ENCODE results near the gene ZCWPW1.
"Not testable (repeated sequence)": the region's sequence is repeated elsewhere in the genome, so short reads cannot be mapped to it uniquely, and the experiment has no call there.

The ZCWPW1 gene

GRCh38 chr7:100398239-100398638, 30.3 kb downstream of the ZCWPW1 start:
- DNase-seq: no peak

GRCh38 chr7:100397315-100398081, 31.0 kb downstream of the ZCWPW1 start:
- no peak for DNase-seq

- DNase-seq: no peak
Observed at GRCh38 chr7:100396421-100396982, 32.0 kb downstream of the ZCWPW1 start.

GRCh38 chr7:100394077-100394476, 34.4 kb downstream of the ZCWPW1 start:
- no peak for DNase-seq

GRCh38 chr7:100393233-100393905, 35.1 kb downstream of the ZCWPW1 start:
- DNase-seq: no peak

- no peak for DNase-seq
Observed at GRCh38 chr7:100390286-100391009, 38.1 kb downstream of the ZCWPW1 start.

- DNase-seq: no peak
Observed at GRCh38 chr7:100389437-100390088, 38.9 kb downstream of the ZCWPW1 start.

- DNase-seq: no peak
Observed at GRCh38 chr7:100387695-100388094, 40.8 kb downstream of the ZCWPW1 start.

GRCh38 chr7:100386940-100387339, 41.6 kb downstream of the ZCWPW1 start:
- DNase-seq: no peak

- DNase-seq: no peak
Observed at GRCh38 chr7:100384628-100385294, 43.7 kb downstream of the ZCWPW1 start.

GRCh38 chr7:100382234-100382853, 46.2 kb downstream of the ZCWPW1 start:
- DNase-seq: not testable (repeated sequence)

- not testable (repeated sequence) for DNase-seq
Observed at GRCh38 chr7:100381531-100382233, 46.8 kb downstream of the ZCWPW1 start.

- no peak for DNase-seq
Observed at GRCh38 chr7:100380196-100380595, 48.3 kb downstream of the ZCWPW1 start.

GRCh38 chr7:100378114-100378755, 50.3 kb downstream of the ZCWPW1 start:
- no peak for DNase-seq

- no peak for DNase-seq
Observed at GRCh38 chr7:100376066-100376465, 52.4 kb downstream of the ZCWPW1 start.

GRCh38 chr7:100374601-100375000, 53.9 kb downstream of the ZCWPW1 start:
- DNase-seq: no peak

- not testable (repeated sequence) for DNase-seq
Observed at GRCh38 chr7:100373870-100374598, 54.5 kb downstream of the ZCWPW1 start.

GRCh38 chr7:100373261-100373831, 55.2 kb downstream of the ZCWPW1 start, which contains the start of gene PILRA:
Gene PILRA (plus strand): TSS chr7:100373487. CDS start chr7:100373657, 170 bp downstream.
- no peak for DNase-seq

GRCh38 chr7:100372694-100373093, 55.8 kb downstream of the ZCWPW1 start:
- DNase-seq: no peak

Data from effector CD8-positive, alpha-beta T cell (primary cell).